Epithelial cell of esophagus (primary cell): ENCODE measurements around the gene PSMD6.

Source experiments
- DNase-seq: peaks from one replicate; pipeline ENCODE4 v3.0.0; 2010; ENCODE audit warnings: low read depth
- H3K4me3 ChIP-seq: 2 replicates; pipeline ENCODE4 v1.5.1; 2011; ENCODE audit warnings: mild to moderate bottlenecking, low read length, control low read depth
- CTCF ChIP-seq: IDR thresholded peaks from 2 replicates; pipeline ENCODE4 v1.5.1; 2011; ENCODE audit warnings: low read depth, mild to moderate bottlenecking, low read length, control low read depth, inconsistent platforms; ENCODE audit not compliant: insufficient read depth; ENCODE audit errors: missing control alignments

PSMD6 gene

DNA sequence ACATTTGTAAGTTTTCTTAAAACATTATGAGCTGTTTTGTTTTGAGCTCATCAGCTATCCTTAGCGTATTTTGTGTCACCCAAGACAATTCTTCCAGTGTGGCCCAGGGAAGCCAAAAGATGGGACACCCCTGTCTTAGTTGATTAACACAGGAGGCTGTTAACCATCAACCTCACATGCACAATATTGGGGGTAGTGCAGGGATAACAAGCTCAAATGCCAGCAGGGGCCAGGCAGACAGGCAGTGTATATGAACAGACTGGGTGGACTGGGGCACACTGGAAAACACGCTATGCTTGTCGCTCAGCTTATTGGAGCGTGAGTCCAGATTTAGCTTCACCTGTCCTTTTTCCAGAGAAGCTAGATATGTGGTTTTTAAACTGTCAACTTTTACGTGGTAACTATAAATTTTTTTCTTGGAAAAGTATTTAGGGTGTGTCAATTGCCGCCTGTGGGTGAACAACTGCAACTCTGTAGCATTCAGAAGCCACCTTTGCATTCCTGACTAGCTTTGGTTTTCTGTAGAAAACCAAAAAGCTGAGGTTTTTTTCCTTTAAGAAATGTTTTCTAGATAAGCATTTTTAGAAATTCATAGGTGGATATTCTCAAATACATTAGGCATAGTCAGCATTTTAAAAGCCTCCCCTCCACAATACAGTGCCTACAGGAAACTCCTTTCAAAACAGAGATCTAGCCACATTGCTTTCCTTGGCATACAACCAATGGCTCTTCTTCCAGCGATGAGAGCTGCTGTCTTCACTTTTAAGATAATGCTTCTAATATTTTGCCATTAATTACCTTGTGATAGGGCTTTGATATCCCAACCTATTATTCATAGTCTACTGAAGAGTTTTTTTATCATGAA lies 14.6 kb downstream of the PSMD6 start:
- no peak overlapping the region for H3K4me3 ChIP-seq
- no peak for TF ChIP-seq CTCF
- DNase-seq, result no peak

DNA sequence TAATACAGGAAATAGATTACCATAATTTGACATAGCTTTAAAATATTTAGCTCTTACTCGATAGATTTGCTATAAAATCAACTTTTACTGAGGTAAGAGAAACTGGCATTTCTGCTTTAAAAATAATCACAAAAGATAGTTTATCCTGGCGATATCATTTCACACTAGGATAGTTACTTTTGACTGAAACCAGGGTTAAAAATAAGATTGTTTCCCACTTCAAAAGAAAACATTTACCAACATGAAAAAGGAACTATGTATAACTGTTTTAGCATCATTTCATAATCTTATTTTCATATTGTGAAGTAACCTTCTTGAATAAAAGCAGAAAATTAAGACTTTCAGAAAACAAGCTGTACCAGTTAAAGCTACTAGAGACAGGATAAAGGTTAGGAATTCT lies 15.3 kb downstream of the PSMD6 start:
- DNase-seq, result no peak

GRCh38 chr3:64003589-64003988 lies 19.7 kb downstream of the PSMD6 start:
- H3K4me3 ChIP-seq, result no peak overlapping the region
- no peak for DNase-seq
- TF ChIP-seq CTCF, result no peak

More for the DNA sequence above, 15.3 kb downstream of the PSMD6 start:
- no peak overlapping the region for H3K4me3 ChIP-seq
- no peak for TF ChIP-seq CTCF

DNA sequence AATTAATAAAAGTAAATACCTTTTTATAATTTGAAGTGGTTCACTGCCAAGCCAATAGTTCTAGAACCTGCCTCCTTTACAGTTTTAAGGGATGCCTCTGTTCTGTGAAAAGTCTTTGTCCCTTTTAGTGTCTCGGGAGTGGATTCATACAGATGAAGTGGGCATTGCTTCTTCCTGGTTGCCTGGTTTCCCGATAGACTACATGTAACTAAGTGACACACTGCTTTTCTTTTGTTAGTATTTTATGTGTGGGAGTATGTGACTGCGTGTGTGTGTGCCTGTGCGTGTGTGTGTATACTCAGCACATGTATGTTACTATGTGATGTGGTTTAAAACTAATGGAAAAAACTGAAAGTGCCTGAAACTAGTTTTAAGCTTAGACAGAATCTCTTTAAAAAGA lies 21.1 kb downstream of the PSMD6 start:
- no peak overlapping the region for H3K4me3 ChIP-seq
- no peak for TF ChIP-seq CTCF
- DNase-seq, result no peak

- DNase-seq, result no peak
- no peak for TF ChIP-seq CTCF
- H3K4me3 ChIP-seq, result no peak overlapping the region
Measured at GRCh38 chr3:64000453-64001055, 22.7 kb downstream of the PSMD6 start.

GRCh38 chr3:63998852-63999754 lies 24.2 kb downstream of the PSMD6 start:
- no peak for TF ChIP-seq CTCF
- no peak for DNase-seq

More at GRCh38 chr3:63998852-63999754, 24.2 kb downstream of the PSMD6 start:
- H3K4me3 ChIP-seq, result no peak overlapping the region
